ENCODE measurements around the gene SELPLG.

The SELPLG gene

GRCh38 chr12:108633534-108634248 is at the start of gene SELPLG:
SELPLG (minus strand) TSS chr12:108633894; CDS start chr12:108624307, 9,587 bp downstream.
- no peak within 1 kb of the TSS for H3K4me3 ChIP-seq (ENCODE audit: low read depth, low read length)
- no peaks in the 10 kb centered on the region for H3K9me3 ChIP-seq (ENCODE audit: control insufficient read depth, low read length)
- no peaks in the 10 kb centered on the region for H3K27me3 ChIP-seq (ENCODE audit: control insufficient read depth, insufficient read depth, low read length)
- no peaks in the 10 kb centered on the region for H3K79me2 ChIP-seq
- H3K4me1 ChIP-seq, result no peaks in the 10 kb centered on the region
- no peak within 1 kb of the TSS for H3K4me2 ChIP-seq (ENCODE audit: low read length)
- TF ChIP-seq CTCF (IDR thresholded peaks at IDR 0.05), result no peak
- no peak within 1 kb of the TSS for H2AFZ ChIP-seq
- H3K36me3 ChIP-seq (ENCODE audit: control insufficient read depth, insufficient read depth, low read length), result no peaks in the 10 kb centered on the region
- no peak within 1 kb of the TSS for H3K9ac ChIP-seq
- H3K27ac ChIP-seq, result no peak within 1 kb of the TSS

DNA sequence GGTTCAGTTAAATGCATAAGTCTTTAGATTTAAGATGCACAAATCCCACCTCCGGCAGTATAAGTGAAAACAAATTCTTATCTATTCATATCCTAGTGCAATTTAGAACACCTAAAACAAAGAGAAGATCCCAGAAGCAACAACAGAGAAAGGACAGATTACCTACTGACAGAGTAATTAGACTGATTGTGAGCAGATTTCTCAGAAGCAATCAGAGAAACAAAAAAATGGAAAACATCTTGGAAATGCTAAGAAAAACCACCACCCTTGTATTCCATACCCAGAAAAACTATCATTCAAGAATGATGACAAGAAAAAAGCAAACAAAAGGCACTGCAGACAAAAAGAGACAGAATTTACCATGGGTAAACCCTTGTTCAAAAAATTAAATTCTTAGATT is 47.6 kb upstream of the SELPLG start:
- Histone ChIP-seq H3K27me3 (ENCODE audit: control insufficient read depth, insufficient read depth, low read length) (no peaks in the 10 kb centered on the region), H3K79me2 (peaks cover 39% of the 10 kb centered on the region), H3K36me3 (ENCODE audit: control insufficient read depth, insufficient read depth, low read length) (no peaks in the 10 kb centered on the region), H3K4me3 (ENCODE audit: low read depth, low read length) (no peak overlapping the region), H3K9me3 (ENCODE audit: control insufficient read depth, low read length) (no peaks in the 10 kb centered on the region), H2AFZ (no peak overlapping the region), H3K27ac (no peak overlapping the region), H3K9ac (no peak overlapping the region), H3K4me1 (peaks cover 29% of the 10 kb centered on the region), H3K4me2 (ENCODE audit: low read length) (no peak overlapping the region)
- TF ChIP-seq CTCF (IDR thresholded peaks at IDR 0.05), result no peak

DNA sequence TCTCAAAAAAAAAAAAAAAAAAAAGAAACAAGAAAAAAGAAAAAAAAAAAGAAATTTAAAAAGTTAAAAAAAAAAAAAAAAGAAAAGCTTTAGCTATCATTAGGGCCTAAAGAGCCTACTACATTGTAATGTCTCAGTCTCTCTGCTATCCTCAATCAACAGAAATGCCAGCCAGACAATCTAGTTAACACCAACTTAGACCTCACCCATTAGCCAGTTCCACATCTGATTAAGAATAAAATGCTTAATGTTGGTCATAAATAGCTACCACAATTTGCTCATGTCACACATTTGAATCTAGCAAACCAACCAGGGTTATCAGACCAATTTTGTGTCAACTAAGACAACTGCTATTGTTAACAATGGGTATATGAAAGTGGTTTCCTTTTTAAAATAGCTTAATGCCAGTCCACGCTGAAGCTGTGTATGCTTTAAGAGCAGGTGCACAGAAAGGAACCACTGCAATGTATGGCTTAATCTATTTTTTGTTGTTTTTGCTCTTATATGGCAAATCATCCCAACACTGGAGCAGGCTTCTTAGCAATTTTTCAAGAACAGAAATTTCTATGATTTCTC is 45.5 kb upstream of the SELPLG start:
- TF ChIP-seq CTCF (IDR thresholded peaks at IDR 0.05), result no peak
- Histone ChIP-seq H3K4me3 (ENCODE audit: low read depth, low read length) (no peak overlapping the region), H3K4me1 (peaks cover 21% of the 10 kb centered on the region), H2AFZ (no peak overlapping the region), H3K9ac (no peak overlapping the region), H3K27me3 (ENCODE audit: control insufficient read depth, insufficient read depth, low read length) (no peaks in the 10 kb centered on the region), H3K79me2 (peaks cover 34% of the 10 kb centered on the region), H3K36me3 (ENCODE audit: control insufficient read depth, insufficient read depth, low read length) (no peaks in the 10 kb centered on the region), H3K4me2 (ENCODE audit: low read length) (no peak overlapping the region), H3K9me3 (ENCODE audit: control insufficient read depth, low read length) (no peaks in the 10 kb centered on the region), H3K27ac (no peak overlapping the region)

DNA sequence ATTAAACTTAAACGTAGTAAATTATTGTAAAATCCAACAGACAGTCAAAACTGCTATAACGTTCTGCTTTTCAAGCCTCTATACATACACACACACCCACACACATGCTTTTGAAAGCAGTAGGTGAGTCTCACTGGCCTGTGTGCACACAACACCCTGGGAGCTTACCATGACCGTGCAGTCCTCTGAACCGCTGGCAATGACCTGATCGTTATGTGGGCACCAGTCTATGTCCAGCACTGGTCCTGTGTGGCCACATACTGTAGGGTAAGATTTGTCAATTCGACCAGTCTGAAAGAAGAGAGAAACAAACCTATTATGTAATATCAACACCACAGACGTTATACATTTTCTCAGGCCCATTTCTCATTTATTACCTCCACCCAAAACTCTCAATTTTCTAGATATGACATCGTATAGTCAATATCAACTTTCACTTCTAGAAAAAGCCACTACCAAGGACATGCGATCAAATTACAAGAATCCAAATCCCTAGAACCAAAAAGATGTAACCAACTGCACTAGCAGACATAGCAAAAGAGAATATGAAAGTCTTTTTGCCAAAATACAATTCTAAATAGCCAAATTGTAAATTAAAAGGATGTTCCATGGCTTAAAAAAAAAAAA is 44.5 kb upstream of the SELPLG start:
- Histone ChIP-seq H3K4me2 (ENCODE audit: low read length) (no peak overlapping the region), H2AFZ (no peak overlapping the region), H3K4me1 (peaks cover 16% of the 10 kb centered on the region), H3K36me3 (ENCODE audit: control insufficient read depth, insufficient read depth, low read length) (no peaks in the 10 kb centered on the region), H3K4me3 (ENCODE audit: low read depth, low read length) (no peak overlapping the region), H3K27ac (peak overlapping the region; percentile 30), H3K27me3 (ENCODE audit: control insufficient read depth, insufficient read depth, low read length) (no peaks in the 10 kb centered on the region), H3K79me2 (peaks cover 36% of the 10 kb centered on the region), H3K9ac (no peak overlapping the region), H3K9me3 (ENCODE audit: control insufficient read depth, low read length) (no peaks in the 10 kb centered on the region)
- no peak for TF ChIP-seq CTCF (IDR thresholded peaks at IDR 0.05)
